HPDE6-E6E7 (cell line): Measurements from ENCODE around the gene HMCN2.

Experiments
- DNase-seq: peaks from one replicate; pipeline ENCODE4 v3.0.0; 2011; ENCODE audit warnings: missing footprints; ENCODE audit errors: extremely low spot score

Gene HMCN2

GRCh38 chr9:130364619-130365322 lies 99.2 kb downstream of the HMCN2 start:
- no peak for DNase-seq

GRCh38 chr9:130365323-130365721 lies 99.8 kb downstream of the HMCN2 start:
- DNase-seq = no peak

GRCh38 chr9:130366072-130366471 lies 100.5 kb downstream of the HMCN2 start:
- no peak for DNase-seq

- DNase-seq = no peak
Measured at GRCh38 chr9:130366888-130367550, 101.5 kb downstream of the HMCN2 start.

- no peak for DNase-seq
Measured at GRCh38 chr9:130368631-130369103, 103.1 kb downstream of the HMCN2 start.

- no peak for DNase-seq
Measured at GRCh38 chr9:130370226-130370625, 104.7 kb downstream of the HMCN2 start.

- no peak for DNase-seq
Measured at GRCh38 chr9:130371196-130371966, 105.8 kb downstream of the HMCN2 start.

- no peak for DNase-seq
Measured at GRCh38 chr9:130372057-130372456, 106.5 kb downstream of the HMCN2 start.

- no peak for DNase-seq
Measured at GRCh38 chr9:130373679-130374325, 108.2 kb downstream of the HMCN2 start.

- DNase-seq = no peak
Measured at GRCh38 chr9:130377612-130378011, 112.1 kb downstream of the HMCN2 start.

GRCh38 chr9:130378875-130379648 lies 113.5 kb downstream of the HMCN2 start:
- DNase-seq = no peak

- no peak for DNase-seq
Measured at GRCh38 chr9:130379649-130379970, 114.0 kb downstream of the HMCN2 start.

- no peak for DNase-seq
Measured at GRCh38 chr9:130380920-130381469, 115.4 kb downstream of the HMCN2 start.

- no peak for DNase-seq
Measured at GRCh38 chr9:130381660-130382059, 116.1 kb downstream of the HMCN2 start.

- DNase-seq = no peak
Measured at GRCh38 chr9:130382096-130382495, 116.5 kb downstream of the HMCN2 start.

- no peak for DNase-seq
Measured at GRCh38 chr9:130382636-130383349, 117.2 kb downstream of the HMCN2 start.

- DNase-seq = no peak
Measured at GRCh38 chr9:130383350-130383715, 117.8 kb downstream of the HMCN2 start.

GRCh38 chr9:130383979-130384676 lies 118.6 kb downstream of the HMCN2 start:
- DNase-seq = no peak

GRCh38 chr9:130385257-130385656 lies 119.7 kb downstream of the HMCN2 start:
- no peak for DNase-seq

GRCh38 chr9:130387398-130387797 lies 121.8 kb downstream of the HMCN2 start:
- DNase-seq = no peak
